Stimulated activated CD4-positive, alpha-beta T cell treated with anti-CD3 and anti-CD28 coated beads, Interleukin-4, amount 100 ng/mL, for 48 hours (primary cell): ENCODE data around the gene DCAKD.

ENCODE experiments used
- DNase-seq, 2 donors: peaks; one replicate each; pipeline ENCODE4 v3.0.0-alpha.2; 2020; ENCODE audit warnings: low read depth in 2 of 2

DCAKD gene

DNA sequence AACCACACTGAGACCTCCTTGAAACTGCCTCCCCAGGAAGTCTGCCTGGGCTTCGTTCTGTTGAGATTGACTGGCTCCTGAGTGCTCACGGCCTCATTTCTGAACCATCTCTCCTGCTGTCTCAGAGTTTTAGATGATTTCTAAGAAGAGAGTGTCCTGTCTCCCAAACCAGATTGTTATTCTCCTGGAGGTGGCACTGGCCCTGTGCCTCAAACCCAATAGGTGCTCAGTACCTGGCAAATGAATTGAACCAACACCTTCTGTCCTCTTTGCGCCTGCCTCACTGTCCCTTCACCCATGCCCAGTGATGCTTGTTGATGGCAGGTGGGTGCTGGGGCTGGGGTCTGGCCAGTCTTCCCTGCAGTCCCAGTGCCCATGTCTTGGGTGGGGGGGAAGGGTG, 47.0 kb downstream of the DCAKD start:
- DNase-seq: no peak

DNA sequence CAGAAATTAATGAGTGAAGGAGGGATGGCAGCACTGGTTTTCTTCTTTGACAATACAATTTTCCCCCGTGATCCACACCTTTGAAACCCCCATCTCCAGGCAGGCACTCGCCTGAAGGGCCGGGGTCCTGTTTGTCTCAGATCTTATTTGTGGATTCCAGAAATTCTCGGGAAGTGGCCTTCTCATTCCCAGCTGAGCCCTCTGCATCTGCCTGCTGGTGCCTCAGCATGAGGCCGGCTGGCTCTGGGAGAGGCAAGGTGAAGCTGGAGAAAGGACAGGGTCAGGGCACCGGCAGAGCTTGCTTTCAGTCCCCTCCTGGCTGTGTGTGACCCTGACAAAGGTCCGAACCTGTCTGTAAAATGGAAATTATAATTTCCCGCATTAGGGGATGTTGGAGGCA, 47.6 kb downstream of the DCAKD start:
- no peak for DNase-seq

DNA sequence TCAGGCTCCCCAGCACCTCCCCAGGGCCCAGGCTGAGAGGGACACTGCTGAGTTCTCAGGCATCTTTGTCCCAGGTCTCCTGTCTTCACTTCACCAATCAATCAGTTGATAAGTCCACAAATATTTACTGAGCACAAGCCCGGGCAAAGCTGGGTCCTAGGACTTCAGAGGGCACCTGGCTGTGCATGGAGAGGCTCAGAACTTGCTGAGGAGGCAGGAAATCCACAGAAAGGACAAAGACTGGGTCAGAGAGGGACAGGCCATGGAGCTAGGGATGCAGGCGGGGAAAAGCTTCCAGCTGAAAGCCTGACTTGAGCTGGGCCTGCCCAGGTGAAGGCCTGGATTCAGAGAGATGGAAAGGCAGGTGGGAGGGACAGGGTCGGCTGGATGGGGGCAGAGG, 50.1 kb downstream of the DCAKD start:
- no peak for DNase-seq

DNA sequence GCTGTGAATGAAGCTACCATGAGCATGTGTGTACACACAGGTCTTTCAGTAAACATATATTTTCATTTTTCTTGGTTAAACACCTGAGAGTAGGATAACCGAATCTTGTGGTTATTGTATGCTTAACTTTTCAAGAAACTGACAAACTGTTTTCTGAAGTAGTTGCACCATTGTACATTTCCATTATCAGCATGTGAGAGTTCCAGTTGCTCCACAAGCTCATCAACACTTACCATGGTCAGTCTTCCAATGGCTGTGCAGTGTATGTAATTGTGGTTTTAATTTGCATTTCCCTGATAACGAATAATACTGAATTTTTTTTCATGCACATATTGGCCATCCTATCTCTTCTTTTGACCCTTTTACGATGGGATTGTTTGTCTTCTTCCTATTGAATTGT, 52.0 kb downstream of the DCAKD start:
- no peak for DNase-seq

- no peak for DNase-seq
Measured at GRCh38 chr17:44998646-44999045, 52.8 kb downstream of the DCAKD start.

DNA sequence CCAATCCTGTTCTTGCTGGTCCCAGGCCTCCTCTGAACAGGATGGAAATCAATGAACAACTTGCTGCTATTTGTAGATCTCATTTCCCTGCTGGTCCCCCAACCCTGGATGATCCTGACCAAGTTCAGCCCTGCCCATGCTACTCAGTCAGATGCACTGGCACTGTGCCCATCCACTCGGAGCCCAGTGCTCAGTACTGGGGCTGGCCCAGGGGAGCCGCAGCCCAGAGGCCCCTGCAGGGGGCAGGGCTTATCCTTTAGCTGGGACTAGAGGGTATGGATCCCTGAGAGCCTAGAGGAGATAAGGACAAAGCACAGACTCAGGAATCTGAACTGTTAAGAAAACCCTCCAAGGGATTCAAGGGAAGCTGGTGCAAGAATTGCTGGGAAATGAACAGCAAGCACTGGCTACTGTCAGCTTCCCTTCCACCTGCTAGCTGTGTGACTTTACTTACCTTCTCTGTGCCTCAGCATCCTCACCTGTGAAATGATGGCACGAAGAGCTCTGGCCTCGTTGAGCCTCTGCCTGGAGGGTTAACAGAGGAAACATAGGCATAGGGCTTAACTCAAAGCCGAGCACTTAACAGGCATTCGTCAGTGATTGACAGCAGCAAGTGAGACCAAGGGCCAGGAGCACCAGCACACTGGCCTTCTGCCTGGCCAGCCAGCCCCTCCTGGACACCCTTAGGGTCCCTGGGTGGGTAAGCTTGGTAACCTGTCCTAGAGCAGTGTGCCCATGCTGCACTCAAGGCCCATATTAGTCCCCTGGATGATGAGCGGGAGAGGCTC, 53.5 kb downstream of the DCAKD start:
- DNase-seq: no peak

DNA sequence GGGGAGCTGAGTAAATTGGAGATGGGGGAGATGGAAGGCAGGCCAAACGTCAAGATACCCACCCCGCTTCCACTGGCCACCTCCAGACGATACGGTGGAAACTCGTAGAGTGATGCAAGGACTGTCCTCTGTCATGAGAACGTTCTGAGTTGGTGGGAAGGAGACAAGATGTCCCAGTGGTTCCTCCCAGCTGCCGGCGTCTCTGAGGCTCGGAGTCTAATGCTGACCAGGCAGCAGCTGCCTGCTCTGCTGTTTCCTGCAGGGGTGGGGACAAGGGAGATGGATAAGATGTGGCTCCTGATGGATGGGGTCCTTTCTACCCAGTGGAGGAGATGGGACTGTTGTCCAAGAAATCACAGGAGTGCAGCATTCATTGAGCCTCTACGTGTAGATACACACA, 55.1 kb downstream of the DCAKD start:
- no peak for DNase-seq

DNA sequence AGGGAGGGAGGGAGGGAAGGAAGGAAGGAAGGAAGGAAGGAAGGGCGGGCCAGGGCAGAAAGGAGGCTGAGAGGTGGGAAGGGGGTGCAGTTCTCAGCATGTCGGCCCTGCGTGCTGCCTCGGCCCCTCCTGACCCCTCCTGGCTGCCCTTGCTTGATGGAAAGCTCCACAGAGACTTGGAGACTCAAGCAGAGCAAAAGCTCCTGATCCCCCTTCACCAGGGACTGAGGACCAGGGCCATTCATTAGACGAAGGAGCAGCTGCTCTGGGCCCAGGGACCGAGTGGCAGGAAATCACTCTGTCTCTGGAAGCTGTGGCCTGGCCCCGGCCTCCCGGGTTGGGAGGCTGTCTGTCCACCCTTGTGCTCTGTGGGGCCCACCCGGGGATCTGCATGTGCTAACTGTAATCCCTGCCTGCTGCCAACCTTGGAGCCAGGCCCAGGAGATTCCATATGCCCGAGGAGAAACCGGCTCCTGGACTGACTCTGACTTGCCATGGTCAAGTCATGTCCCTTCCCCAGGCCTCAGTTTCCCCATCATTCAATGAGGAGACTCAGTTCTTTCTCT, 55.9 kb downstream of the DCAKD start:
- DNase-seq: no peak

DNA sequence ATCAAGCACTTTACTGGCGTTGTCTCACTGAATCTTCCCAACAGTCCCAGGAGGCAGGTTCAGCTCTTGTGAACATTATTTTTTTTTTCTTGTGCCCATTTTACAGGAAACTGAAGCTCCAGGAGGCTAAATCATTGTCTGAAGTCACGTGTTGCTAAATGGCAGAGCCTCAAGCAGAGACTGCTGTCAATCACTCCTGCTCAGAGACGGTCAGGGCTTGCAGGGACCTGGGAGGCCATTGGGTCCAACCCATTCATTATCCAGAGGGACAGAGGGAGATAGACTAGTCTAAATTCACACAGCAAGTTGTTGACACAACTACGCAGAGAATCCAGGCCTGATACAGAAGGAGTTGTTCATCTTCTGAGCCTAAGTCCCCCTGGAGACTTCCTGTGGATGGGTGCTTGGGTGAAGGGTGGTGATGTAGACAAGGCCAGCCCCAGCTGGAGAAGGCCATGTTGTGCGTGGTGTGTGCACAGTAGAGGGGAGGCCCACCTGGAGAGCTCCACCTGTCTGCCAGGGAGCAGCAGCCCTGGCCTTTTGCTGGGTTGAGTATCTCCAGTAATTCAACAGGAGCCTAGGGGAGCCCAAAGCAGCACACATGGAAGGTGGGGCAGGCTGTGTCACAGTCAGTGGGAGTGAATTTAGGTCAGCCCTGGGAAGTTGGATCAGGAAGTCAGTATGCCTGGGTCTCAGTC, 59.0 kb downstream of the DCAKD start:
- no peak for DNase-seq

DNA sequence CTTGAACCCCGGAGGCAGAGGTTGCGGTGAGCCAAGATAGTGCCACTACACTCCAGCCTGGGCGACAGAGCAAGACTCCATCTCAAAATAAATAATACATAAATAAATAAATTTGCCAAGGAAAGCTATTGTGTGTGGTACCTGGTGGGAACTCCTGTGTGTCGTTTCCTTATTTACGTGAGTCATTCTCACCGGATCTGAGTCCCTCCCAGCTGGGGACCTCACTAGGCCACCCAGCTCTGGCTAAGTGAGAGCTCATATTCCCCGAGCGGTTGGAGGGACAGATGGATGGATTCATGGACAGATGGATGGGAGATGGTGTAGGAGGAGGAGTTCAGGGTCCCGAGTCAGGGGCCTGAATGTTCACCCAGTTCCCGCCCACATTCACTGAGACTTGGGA, 60.4 kb downstream of the DCAKD start:
- no peak for DNase-seq

- no peak for DNase-seq
Measured at GRCh38 chr17:44989552-44990138, 61.8 kb downstream of the DCAKD start.

DNA sequence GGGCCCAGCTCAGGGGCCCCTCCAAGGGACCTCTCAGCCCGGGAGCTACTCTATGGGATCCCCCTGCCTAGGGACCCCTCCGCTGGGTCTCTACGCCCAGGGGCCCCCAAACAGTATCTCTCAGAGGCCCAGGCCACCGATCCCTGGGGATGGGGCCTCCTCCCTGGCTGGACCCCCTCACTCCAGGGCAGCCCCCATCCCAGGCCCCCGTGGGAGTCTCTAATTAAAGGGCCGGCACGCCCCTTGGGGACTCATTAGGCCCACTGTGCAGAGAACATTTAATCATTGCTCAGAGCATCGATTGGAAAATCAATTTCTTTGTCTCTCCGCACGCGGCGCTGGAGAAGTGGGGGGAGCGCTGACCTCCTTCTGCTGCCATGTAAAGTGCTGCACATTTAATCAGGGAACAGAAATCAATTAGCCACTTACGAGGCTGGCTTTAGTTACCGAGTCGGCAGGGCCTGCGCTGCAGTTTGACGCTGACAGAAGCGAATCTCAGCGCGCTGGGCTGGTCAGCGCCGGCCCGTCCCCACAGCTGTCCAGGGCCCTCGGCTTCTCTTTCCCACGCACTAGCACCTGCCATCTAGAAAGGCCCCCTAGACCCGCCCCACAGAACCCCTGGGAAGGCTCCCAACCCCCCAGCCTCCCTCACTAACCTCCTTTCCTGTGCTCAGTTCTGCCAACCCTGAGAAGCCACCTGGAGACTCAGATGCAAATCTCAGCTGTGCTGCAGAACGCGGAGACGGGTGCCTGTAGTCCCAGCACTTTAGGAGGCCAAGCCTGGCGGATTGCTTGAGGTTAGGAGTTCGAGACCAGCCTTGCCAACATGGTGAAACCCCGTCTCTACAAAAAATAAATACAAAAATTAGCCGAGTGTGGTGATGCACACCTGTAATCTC, 63.1 kb downstream of the DCAKD start:
- DNase-seq: no peak

GRCh38 chr17:44983563-44983962, 67.9 kb downstream of the DCAKD start:
- DNase-seq: no peak

GRCh38 chr17:44982113-44982702, 69.2 kb downstream of the DCAKD start:
- no peak for DNase-seq

DNA sequence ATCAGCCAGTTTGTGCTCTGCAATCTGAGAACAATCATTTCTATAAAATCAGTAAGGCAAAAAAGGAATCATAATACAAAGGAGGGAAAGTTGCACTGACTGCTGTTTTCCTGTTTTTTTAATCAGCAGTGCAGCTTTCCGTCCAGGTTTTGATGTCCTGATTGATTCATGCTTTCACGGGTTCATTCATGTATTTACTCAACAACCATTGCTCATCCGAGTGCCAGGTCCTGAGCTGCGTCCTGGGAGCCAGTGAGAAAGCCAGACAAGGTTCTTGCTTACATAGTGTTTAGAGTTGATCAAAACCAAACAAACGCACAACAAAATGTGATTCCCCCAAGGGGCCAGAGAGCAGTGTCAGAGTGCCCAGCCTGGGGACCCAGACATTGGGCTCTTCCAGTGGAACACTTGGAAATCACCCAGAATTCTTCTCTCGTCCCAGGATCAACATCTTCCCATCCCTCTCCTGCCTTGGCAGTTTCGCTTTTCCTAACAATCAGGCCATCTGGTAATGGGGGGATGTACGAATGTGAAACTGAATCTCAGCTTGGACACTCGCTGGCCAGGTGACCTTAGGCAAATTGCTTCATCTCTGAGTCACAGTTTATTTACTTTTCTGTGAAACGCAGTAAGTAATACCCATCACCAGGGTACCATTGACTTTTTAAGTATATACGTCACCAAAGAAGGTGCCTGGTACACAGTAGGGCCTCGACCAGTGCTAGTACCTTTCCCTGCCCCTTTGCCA, 70.0 kb downstream of the DCAKD start:
- DNase-seq: no peak

DNA sequence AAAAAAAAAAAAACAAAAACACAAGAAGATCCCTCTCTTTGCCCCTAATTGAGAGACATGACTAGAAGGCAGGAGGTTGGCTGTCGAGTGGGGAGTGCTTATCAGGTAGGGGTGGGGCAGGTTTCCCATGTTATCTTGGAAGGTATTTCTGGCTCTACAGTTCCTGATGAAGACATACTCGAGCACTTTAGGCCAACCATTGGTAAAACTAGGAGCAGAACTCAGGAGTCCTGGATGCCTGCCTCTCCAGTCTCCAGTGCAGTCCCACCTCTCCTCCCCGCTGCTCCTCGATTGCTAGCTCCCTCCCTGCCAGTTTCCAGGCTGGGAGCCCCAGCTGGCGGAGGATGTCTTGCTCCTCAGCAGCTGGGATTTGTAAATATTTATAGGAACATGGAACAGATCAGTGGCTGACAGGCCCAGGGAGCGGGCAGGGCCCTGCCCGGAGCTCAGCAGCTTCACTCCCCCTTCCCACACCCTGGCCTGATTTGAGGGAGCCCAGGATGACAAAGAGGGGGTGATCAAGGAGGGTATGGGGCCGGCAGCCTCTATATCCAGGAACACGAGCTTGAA, 71.9 kb downstream of the DCAKD start:
- DNase-seq: no peak

DNA sequence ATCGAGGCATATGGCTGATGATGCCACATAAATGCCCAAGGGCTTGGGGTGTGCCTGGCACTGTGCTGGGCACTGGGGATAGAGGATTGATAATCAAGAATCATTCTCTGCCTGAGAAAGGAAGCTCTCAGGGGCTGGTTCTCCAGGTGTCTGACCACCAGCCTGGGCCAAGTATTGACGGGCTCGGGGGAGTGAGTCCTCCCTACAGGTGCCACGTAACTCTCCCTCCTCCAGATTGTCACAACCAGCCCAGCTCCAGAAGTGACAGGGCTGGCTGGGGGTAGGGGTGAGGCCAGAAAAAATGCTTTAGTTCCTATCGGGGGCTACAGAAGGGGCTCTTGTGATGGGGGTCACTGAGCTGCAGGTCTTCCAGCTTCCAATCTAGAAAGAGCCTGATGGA, 72.6 kb downstream of the DCAKD start:
- DNase-seq: no peak

DNA sequence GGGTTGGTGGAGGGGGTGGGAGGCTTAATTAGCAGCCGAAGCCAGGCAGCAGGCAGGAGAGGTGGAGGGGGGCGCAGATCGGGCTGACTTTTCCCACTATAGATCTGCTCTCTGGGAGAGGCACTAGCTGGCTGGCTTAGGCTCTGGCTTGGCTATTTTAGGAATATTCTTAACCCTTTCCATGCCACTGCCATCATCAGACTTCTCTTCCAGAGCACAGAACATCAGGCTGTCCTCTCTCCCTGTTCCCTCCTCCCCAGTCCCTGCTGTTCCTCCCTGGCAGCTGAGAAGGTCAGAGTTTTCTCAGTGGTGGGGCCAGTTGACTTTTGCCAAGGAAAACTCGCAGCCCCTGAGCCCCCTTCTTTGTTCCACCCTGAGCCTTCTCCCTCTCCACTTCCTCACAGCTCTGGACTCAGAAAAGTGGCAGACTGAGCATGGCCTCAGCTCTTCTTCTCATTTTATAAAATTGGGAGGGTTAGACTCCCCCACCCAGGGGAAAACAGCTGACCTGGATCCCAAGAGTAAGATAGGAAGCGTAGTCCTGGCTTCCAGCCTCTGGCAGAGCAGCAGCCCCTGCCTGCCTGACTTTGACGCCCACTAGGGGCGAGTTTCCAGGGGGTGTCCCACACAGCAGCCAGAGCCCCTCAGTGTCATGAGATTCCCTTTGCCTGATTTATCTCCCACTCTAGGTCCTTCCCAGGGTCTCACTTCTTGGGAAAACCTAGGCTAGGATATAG, 73.5 kb downstream of the DCAKD start:
- no peak for DNase-seq

DNA sequence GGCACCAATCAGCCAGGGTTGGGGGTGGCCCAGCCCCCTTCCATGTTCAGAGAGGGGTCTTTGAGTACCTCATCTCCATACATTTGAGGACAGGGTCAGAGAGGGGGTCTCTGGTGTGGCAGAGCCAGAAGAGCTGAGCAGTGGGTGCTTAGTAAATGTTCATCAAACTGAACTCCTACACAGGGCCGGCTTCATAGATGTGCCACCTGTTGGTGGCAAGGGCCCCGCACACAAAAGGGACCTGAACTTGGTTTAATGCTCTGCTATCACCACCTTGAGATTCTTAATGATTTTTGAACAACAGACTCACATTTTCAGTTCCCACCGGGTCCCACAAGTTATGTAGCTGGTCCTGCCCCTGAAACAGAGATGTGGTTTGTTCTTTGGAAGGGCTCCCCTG, 74.4 kb downstream of the DCAKD start:
- no peak for DNase-seq

- no peak for DNase-seq
Measured at GRCh38 chr17:44976206-44976605, 75.2 kb downstream of the DCAKD start.
